Panc1 (cell line): ENCODE results near the gene MPND. TPM values are rescaled to one million over a fixed set of nuclear protein-coding genes. Genes with fewer than 3 reads are reported as not detected.

Source experiments
- ATAC-seq: fragments of 200-7000 bp; cut with Tn5 transposase; 2 replicates; pipeline ENCODE4 v1.9.1; 2020; ENCODE audit warnings: mild to moderate bottlenecking, moderate library complexity
- BruUV-seq: library from RNA; stranded (reverse); fragments of 400-500 nt; replicated peaks from 2 replicates; lab custom pipeline; 2021; lab: Mats Ljungman, UMichigan
- CTCF ChIA-PET: fragments of 300-600 bp; sonication (Branson Sonifier 250); formaldehyde crosslinking; loops from one replicate; lab custom pipeline; 2022; ENCODE audit warnings: antibody characterized with exemption; lab: Charles Lee
- POLR2A ChIA-PET: fragments of 300-600 bp; sonication (Branson Sonifier 250); formaldehyde crosslinking; loops from one replicate; lab custom pipeline; 2022; ENCODE audit warnings: antibody characterized with exemption; lab: Charles Lee
- DNase-seq: peaks from one replicate; pipeline ENCODE4 v3.0.0-alpha.2; 2010; ENCODE audit warnings: low read depth, low spot score
- H3K27ac ChIP-seq: 2 replicates; pipeline ENCODE4 v1.5.1; 2011; ENCODE audit warnings: mild to moderate bottlenecking, low read length, inconsistent platforms
- H3K27me3 ChIP-seq: fragments of 200-500 bp; sonication (Bioruptor generic); 2 replicates; pipeline ENCODE4 v1.6.0; 2014; ENCODE audit warnings: low read length, inconsistent platforms; ENCODE audit not compliant: control insufficient read depth, insufficient read depth
- H3K36me3 ChIP-seq: fragments of 200-500 bp; sonication (Bioruptor generic); 2 replicates; pipeline ENCODE4 v1.5.1; 2014; ENCODE audit warnings: inconsistent platforms, mild to moderate bottlenecking, low read length, moderate library complexity; ENCODE audit not compliant: control insufficient read depth, insufficient read depth
- H3K4me1 ChIP-seq: 2 replicates; pipeline ENCODE4 v1.5.1; 2011; ENCODE audit warnings: inconsistent platforms, mild to moderate bottlenecking, low read length, moderate library complexity; ENCODE audit not compliant: control insufficient read depth, insufficient read depth
- H3K4me3 ChIP-seq, 2 experiments: 2 replicates each; pipeline ENCODE4 v1.5.1; 2011 to 2012; ENCODE audit warnings: low read depth in 2 of 2, low read length in 2 of 2, mild to moderate bottlenecking in 2 of 2, inconsistent platforms in 1 of 2, moderate library complexity in 1 of 2
- H3K9me3 ChIP-seq: fragments of 200-500 bp; sonication (Bioruptor generic); 2 replicates; pipeline ENCODE4 v1.5.1; 2014; ENCODE audit warnings: low read depth, mild to moderate bottlenecking, inconsistent platforms, low read length, moderate library complexity; ENCODE audit not compliant: control insufficient read depth, insufficient read depth
- POLR2AphosphoS5 ChIP-seq: IDR thresholded peaks from 2 replicates; pipeline ENCODE4 v1.6.1; 2012; ENCODE audit warnings: mild to moderate bottlenecking, low read depth, low read length, moderate library complexity
- TCF7L2 ChIP-seq: IDR thresholded peaks from 2 replicates; pipeline ENCODE4 v1.6.1; 2011; ENCODE audit warnings: mild to moderate bottlenecking, low read depth, low read length, inconsistent platforms
- in situ Hi-C: cut with HindIII; loops from 2 replicates; pipeline ENCODE4 v1.10.0; 2016; ENCODE audit warnings: low sequenced_read_pairs, low pct_unique_long_range_greater_than_20kb
- intact Hi-C: fragments of 100-400 bp; cut with micrococcal nuclease; formaldehyde crosslinking; loops from one replicate; pipeline ENCODE4 v1.10.0; 2022; ENCODE audit not compliant: unreplicated experiment
- total RNA-seq: library from RNA; stranded (reverse); gene quantifications from one replicate; pipeline ENCODE4 v1.2.1, GENCODE V29; 2021; ENCODE audit not compliant: unreplicated experiment
- TF ChIP-seq, protein P1 (sequence below), 2 experiments: IDR thresholded peaks; 2 replicates each; pipeline ENCODE4 v1.6.1; 2011 to 2012; ENCODE audit warnings: low read depth in 2 of 2, control low read depth in 1 of 2, low read length in 1 of 2, mild to moderate bottlenecking in 1 of 2, moderate library complexity in 1 of 2; ENCODE audit not compliant: insufficient read depth in 1 of 2
- TF ChIP-seq, protein P2 (sequence below): fragments of 450-650 bp; IDR thresholded peaks from 2 replicates; pipeline ENCODE4 v1.5.1; 2017; ENCODE audit warnings: mild to moderate bottlenecking

Gene MPND
- total RNA-seq, 1 experiment from 2014 or later, result 22.9 TPM

DNA sequence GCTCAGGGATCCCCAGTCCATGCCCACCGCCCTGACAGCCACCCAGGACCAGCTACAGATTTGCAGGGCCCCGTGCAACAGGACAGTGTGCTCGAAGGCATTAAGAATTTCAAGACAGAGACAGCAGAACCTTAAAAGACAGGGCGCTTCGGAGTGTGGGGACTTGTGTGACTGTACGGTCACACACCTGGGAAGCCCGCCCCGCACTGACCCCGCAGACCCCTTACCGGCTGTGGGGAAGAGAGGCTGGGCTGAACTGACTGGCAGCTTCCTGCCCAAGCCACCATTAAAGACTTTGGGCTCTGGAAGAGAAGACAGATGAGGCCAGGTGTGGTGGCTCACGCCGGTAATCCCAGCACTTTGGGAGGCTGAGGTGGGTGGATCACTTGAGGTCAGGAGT is 19.1 kb upstream of the MPND start:
- Histone ChIP-seq H3K27ac (no peak overlapping the region), H3K9me3 (no peaks in the 10 kb centered on the region), H3K36me3 (no peaks in the 10 kb centered on the region), H3K4me3 (no peak overlapping the region), H3K27me3 (no peaks in the 10 kb centered on the region), H3K4me1 (no peaks in the 10 kb centered on the region)
- no TSS peak for BruUV-seq
- ATAC-seq (no peak), DNase-seq (no peak)
- POLR2A ChIA-PET, result interaction anchor here (0.6 kb wide), 1 partner anchor 9 kb away, joined by 3 read pairs; no protein-coding TSS in a partner anchor
- no peak for TF ChIP-seq TCF7L2
- TF ChIP-seq, protein P1, sequence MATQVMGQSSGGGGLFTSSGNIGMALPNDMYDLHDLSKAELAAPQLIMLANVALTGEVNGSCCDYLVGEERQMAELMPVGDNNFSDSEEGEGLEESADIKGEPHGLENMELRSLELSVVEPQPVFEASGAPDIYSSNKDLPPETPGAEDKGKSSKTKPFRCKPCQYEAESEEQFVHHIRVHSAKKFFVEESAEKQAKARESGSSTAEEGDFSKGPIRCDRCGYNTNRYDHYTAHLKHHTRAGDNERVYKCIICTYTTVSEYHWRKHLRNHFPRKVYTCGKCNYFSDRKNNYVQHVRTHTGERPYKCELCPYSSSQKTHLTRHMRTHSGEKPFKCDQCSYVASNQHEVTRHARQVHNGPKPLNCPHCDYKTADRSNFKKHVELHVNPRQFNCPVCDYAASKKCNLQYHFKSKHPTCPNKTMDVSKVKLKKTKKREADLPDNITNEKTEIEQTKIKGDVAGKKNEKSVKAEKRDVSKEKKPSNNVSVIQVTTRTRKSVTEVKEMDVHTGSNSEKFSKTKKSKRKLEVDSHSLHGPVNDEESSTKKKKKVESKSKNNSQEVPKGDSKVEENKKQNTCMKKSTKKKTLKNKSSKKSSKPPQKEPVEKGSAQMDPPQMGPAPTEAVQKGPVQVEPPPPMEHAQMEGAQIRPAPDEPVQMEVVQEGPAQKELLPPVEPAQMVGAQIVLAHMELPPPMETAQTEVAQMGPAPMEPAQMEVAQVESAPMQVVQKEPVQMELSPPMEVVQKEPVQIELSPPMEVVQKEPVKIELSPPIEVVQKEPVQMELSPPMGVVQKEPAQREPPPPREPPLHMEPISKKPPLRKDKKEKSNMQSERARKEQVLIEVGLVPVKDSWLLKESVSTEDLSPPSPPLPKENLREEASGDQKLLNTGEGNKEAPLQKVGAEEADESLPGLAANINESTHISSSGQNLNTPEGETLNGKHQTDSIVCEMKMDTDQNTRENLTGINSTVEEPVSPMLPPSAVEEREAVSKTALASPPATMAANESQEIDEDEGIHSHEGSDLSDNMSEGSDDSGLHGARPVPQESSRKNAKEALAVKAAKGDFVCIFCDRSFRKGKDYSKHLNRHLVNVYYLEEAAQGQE (IDR thresholded peaks at IDR 0.05; ENCODE audit: insufficient read depth in 1 of 2, low read depth in 2 of 2, low read length in 1 of 2), result no peak
- TF ChIP-seq, protein P2, sequence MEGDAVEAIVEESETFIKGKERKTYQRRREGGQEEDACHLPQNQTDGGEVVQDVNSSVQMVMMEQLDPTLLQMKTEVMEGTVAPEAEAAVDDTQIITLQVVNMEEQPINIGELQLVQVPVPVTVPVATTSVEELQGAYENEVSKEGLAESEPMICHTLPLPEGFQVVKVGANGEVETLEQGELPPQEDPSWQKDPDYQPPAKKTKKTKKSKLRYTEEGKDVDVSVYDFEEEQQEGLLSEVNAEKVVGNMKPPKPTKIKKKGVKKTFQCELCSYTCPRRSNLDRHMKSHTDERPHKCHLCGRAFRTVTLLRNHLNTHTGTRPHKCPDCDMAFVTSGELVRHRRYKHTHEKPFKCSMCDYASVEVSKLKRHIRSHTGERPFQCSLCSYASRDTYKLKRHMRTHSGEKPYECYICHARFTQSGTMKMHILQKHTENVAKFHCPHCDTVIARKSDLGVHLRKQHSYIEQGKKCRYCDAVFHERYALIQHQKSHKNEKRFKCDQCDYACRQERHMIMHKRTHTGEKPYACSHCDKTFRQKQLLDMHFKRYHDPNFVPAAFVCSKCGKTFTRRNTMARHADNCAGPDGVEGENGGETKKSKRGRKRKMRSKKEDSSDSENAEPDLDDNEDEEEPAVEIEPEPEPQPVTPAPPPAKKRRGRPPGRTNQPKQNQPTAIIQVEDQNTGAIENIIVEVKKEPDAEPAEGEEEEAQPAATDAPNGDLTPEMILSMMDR, result no peak
- no peak for TF ChIP-seq POLR2AphosphoS5
- CTCF ChIA-PET, result interaction anchor here (0.5 kb wide), 1 partner anchor 31 kb away, joined by 3 read pairs; no protein-coding TSS in a partner anchor
- intact Hi-C loops (no loop called here), in situ Hi-C loops (no loop called here)

GRCh38 chr19:4326215-4326836 is 17.0 kb upstream of the MPND start:
- DNase-seq (no peak), ATAC-seq (no peak)
- Histone ChIP-seq H3K27me3 (no peaks in the 10 kb centered on the region), H3K4me1 (no peaks in the 10 kb centered on the region), H3K4me3 (no peak overlapping the region), H3K9me3 (no peaks in the 10 kb centered on the region), H3K27ac (no peak overlapping the region), H3K36me3 (no peaks in the 10 kb centered on the region)
- ChIA-PET CTCF (no interaction called here), POLR2A (no interaction called here)
- intact Hi-C loops, result no loop called here
- no TSS peak for BruUV-seq
- TF ChIP-seq, protein P2, result no peak
- in situ Hi-C loops, result no loop called here
